GM21619 (cell line): ENCODE results near the gene SLC17A1.
"Not testable (repeated sequence)": the region's sequence is repeated elsewhere in the genome, so short reads cannot be mapped to it uniquely, and the experiment has no call there.

Source experiments
- ATAC-seq: cut with Tn5 transposase; IDR thresholded peaks from one replicate; pipeline ENCODE4 v1.9.1; 2021; ENCODE audit not compliant: unreplicated experiment

Gene SLC17A1

GRCh38 chr6:25757936-25758642 is 73.8 kb downstream of the SLC17A1 start:
- no peak for ATAC-seq

- no peak for ATAC-seq
These were observed 75.2 kb downstream of the SLC17A1 start for GRCh38 chr6:25756382-25757363.

- ATAC-seq, result no peak
These were observed 76.4 kb downstream of the SLC17A1 start for GRCh38 chr6:25755483-25755882.

GRCh38 chr6:25754535-25754934 is 77.3 kb downstream of the SLC17A1 start, which contains the start of gene SLC17A4:
Gene SLC17A4, plus strand, starts transcription at chr6:25754742. Its CDS starts 7,221 bp downstream, at chr6:25761963.
- ATAC-seq, result no peak

- no peak for ATAC-seq
These were observed 78.8 kb downstream of the SLC17A1 start for GRCh38 chr6:25753079-25753478.

GRCh38 chr6:25750906-25751305 is 80.9 kb downstream of the SLC17A1 start:
- ATAC-seq, result no peak

- ATAC-seq, result no peak
These were observed 82.0 kb downstream of the SLC17A1 start for GRCh38 chr6:25749837-25750236.

- ATAC-seq, result not testable (repeated sequence)
These were observed 83.0 kb downstream of the SLC17A1 start for GRCh38 chr6:25748601-25749517.

- no peak for ATAC-seq
These were observed 83.8 kb downstream of the SLC17A1 start for GRCh38 chr6:25748049-25748448.

- ATAC-seq, result no peak
These were observed 84.4 kb downstream of the SLC17A1 start for GRCh38 chr6:25747477-25747876.

- no peak for ATAC-seq
These were observed 84.9 kb downstream of the SLC17A1 start for GRCh38 chr6:25746968-25747367.

GRCh38 chr6:25745836-25746235 is 86.0 kb downstream of the SLC17A1 start:
- ATAC-seq, result no peak

- ATAC-seq, result no peak
These were observed 88.0 kb downstream of the SLC17A1 start for GRCh38 chr6:25743868-25744267.

GRCh38 chr6:25735261-25735660 is 96.6 kb downstream of the SLC17A1 start:
- ATAC-seq, result no peak
